GM18870 (cell line): ENCODE data around the gene KRTAP10-5.
"Not testable (repeated sequence)": the region's sequence is repeated elsewhere in the genome, so short reads cannot be mapped to it uniquely, and the experiment has no call there.

Experiments used
- ATAC-seq: cut with Tn5 transposase; IDR thresholded peaks from one replicate; pipeline ENCODE4 v1.9.1; 2021; ENCODE audit warnings: moderate library complexity; ENCODE audit not compliant: unreplicated experiment

The KRTAP10-5 gene

DNA sequence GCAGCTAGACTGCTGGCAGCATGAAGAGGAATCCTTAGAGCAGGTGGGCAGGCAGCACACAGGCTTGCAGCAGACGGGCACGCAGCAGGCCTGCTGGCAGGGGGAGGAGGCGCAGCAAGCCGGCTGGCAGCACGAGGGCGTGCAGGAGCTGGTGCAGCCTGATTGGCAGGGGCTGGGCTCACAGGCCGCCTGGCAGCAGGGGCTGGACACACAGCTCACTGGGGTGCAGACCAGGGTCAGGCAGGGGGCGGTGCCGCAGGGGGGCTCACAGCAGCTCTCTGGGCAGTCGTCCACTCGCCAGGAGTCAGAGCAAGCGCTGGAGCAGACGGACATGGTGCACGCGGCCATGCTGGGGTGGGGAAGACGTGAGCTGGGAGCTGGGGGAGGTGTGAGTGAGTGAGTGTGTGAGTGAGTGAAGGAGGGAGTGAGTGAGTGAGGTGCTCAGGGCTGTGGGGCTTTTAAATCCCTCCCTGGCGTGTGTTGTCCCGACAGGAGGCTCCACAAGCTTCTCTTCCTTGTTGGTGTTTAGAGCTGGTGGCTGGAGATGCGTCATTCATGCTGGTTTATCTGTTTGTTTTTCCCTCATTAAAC, at the start of gene KRTAP10-5:
Gene KRTAP10-5, minus strand, starts transcription at position 374 of the 591 bp plus-strand sequence. Its CDS starts 26 bp downstream, at position 348.
- ATAC-seq: not testable (repeated sequence)

GRCh38 chr21:44628707-44629391, 48.4 kb upstream of the KRTAP10-5 start:
- no peak for ATAC-seq

GRCh38 chr21:44627831-44628233, 47.4 kb upstream of the KRTAP10-5 start:
- ATAC-seq: not testable (repeated sequence)

DNA sequence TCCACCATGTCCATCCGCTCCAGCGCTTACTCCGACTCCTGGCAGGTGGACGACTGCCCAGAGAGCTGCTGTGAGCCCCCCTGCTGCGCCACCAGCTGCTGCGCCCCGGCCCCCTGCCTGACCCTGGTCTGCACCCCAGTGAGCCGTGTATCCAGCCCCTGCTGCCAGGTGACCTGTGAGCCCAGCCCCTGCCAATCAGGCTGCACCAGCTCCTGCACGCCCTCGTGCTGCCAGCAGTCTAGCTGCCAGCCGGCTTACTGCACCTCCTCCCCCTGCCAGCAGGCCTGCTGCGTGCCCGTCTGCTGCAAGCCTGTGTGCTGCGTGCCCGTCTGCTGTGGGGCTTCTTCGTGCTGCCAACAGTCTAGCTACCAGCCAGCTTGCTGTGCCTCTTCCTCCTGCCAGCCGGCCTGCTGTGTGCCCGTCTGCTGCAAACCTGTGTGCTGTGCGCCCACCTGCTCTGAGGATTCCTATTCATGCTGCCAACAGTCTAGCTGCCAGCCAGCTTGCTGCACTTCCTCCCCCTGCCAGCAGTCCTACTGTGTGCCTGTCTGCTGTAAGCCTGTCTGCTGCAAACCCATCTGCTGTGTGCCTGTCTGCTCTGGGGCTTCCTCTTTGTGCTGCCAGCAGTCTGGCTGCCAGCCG, 46.9 kb upstream of the KRTAP10-5 start:
- not testable (repeated sequence) for ATAC-seq

GRCh38 chr21:44626673-44627143, 46.3 kb upstream of the KRTAP10-5 start, which contains the start of gene KRTAP10-9:
KRTAP10-9 (plus strand) TSS chr21:44627093; CDS start chr21:44627172, 79 bp downstream.
- no peak for ATAC-seq

DNA sequence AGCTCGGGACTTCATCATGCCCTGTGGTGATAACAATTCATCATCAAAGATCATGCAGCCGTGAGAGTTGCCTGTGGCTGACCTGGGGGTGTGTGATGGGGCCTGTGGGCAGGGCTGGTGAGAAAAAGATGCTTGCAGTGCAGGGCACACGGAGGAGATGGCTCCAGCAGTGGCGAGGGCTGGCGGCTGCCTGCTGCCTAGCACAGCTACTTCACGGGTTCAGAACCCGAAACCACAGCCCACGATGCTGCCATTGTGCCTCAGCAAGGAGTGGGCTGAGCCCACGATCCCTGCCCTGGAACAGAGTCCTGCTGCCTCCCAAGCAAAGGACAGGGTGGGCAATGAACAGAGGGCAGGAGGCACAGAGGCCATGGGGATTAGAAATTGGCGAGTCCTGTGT, 45.9 kb upstream of the KRTAP10-5 start:
- no peak for ATAC-seq

DNA sequence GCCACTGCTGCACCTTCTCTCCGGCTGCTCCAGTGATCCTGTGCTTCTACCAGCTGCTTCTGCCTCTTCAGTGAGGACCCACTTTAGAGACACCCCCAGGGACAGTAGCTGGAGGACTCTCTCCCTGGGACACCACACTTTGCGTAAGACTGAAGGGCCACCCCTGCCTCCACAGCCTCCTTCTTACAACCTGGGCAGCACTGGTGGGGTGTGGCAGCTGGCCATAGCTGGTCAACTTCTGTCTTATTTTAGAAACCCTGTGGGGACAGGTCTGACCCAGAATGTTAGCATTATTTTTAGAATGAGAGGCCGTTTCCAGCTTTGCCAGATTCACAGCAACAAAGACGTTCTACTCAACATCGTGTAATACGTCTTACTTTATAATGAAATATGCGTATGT, 45.4 kb upstream of the KRTAP10-5 start:
- ATAC-seq: no peak

DNA sequence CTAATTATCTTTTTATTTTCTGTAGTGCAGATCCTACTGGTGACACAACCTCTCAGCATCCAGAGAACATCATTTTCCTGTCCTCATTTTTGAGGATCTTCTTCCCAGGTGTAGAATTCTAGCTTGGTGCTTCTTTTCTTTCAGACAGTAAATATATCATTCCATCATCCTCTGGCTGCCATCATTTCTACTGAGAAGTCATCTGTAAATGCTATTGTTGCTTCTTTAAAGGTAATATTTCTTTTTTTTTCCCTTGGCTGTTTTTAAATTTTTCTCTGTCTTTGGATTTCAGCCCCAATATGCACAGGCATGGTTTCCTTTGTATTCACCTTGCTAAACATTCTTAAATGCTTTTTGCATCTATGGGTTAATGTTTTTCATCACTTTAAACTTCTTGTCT, 43.2 kb upstream of the KRTAP10-5 start:
- ATAC-seq: no peak

GRCh38 chr21:44619886-44620285, 39.5 kb upstream of the KRTAP10-5 start:
- no peak for ATAC-seq

DNA sequence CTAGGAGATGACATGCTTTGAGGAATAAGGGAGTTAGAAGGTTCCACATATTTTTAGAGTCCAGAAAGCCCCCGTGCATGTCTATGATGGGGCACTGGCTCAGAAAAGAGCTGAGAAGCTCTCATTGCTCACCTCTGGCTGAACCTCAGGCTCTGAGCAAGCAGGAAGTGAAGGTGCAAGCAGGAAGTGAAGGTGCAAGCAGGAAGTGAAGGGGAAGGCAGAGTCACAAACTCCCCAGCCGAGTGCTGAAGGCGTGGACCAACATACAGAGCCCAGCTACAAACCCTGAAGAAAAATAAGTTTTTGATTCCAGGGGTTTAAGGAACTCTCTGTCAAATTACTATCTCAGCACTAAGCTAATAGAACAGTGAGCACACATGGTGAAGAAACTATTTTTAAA, 38.5 kb upstream of the KRTAP10-5 start:
- ATAC-seq: no peak

GRCh38 chr21:44618504-44618903, 38.1 kb upstream of the KRTAP10-5 start:
- no peak for ATAC-seq

- ATAC-seq: no peak
These were observed 36.7 kb upstream of the KRTAP10-5 start for GRCh38 chr21:44617071-44617501.

- no peak for ATAC-seq
These were observed 36.2 kb upstream of the KRTAP10-5 start for GRCh38 chr21:44616591-44616926.

DNA sequence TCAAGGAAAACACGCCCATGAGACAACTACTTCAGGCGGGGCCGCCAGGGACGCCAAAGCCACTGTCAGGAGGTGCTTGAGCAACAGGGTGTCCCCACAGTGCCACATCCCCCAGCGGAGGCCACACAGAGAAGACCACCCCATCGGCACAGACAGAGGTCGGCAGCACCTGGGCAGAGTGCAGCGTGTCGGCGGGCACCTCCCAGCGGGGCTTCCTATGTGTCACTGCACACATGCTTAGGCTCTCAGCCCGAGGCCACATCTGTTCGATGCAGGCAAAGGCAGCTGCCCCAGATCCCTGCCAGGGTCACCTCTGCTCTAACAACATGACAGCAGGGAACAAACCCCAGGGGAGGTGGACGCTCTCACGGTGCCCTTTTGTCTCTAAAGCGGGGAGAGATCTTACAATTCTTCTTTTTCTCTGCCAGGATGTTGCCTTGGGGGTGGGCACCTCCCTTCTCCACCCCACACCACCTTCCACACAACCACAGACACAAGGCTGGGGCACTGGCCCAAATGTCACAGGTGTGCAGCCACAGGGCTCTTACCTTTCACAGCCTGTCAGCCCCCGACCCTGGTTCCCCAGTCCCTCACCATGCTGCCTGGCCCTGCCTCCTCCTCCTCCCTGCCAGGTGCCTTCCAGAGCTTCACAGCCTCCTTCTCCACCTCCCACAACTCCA, 35.6 kb upstream of the KRTAP10-5 start:
- no peak for ATAC-seq

- no peak for ATAC-seq
These were observed 35.1 kb upstream of the KRTAP10-5 start for GRCh38 chr21:44615466-44615865.

DNA sequence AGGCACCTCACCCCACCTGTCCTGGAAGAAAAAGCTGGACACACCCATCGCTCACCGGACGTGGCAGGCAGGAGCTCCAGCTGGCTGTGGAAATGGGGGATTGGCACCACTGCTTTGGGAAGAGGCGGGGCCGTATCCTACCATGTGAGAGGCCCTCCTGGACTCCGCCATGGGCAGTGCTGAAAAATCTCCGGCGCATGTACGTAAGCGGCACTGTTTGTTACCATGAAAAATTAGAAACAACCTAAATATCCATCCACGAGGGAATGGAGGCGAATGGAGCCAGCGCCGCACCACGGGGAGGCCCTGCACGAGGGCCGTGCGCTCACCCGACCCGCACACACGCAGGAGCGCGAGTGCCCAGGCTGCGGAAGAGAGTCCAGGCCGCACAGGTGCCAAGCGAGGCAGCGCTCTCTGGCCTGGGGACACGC, 34.6 kb upstream of the KRTAP10-5 start:
- ATAC-seq: no peak

- ATAC-seq: no peak
These were observed 33.8 kb upstream of the KRTAP10-5 start for GRCh38 chr21:44614161-44614631.

- ATAC-seq: no peak
These were observed 33.2 kb upstream of the KRTAP10-5 start for GRCh38 chr21:44613386-44614155.

- ATAC-seq: no peak
These were observed 32.3 kb upstream of the KRTAP10-5 start for GRCh38 chr21:44612669-44613229.

GRCh38 chr21:44612029-44612486, 31.7 kb upstream of the KRTAP10-5 start, which contains the start of gene KRTAP10-8:
KRTAP10-8 (plus strand) TSS chr21:44612079; CDS start chr21:44612101, 22 bp downstream.
- no peak for ATAC-seq
